ENCODE data around the gene FBXW8.

Gene FBXW8

GRCh38 chr12:116910645-116911451, at the start of gene FBXW8:
FBXW8 (plus strand) TSS chr12:116910950; CDS start chr12:116911038, 88 bp downstream.
- DNase-seq (ENCODE audit: low read depth in 4 of 4, low spot score in 1 of 4) = peak in 3 of 4 experiments; percentile 38 to 63 (median 63)

GRCh38 chr12:116861320-116861719, 49.4 kb upstream of the FBXW8 start:
- DNase-seq (ENCODE audit: low read depth in 4 of 4, low spot score in 1 of 4) = no peak

GRCh38 chr12:116862167-116862566, 48.6 kb upstream of the FBXW8 start:
- no peak for DNase-seq (ENCODE audit: low read depth in 4 of 4, low spot score in 1 of 4)

GRCh38 chr12:116863275-116863767, 47.4 kb upstream of the FBXW8 start:
- no peak for DNase-seq (ENCODE audit: low read depth in 4 of 4, low spot score in 1 of 4)

GRCh38 chr12:116864371-116865160, 46.2 kb upstream of the FBXW8 start:
- no peak for DNase-seq (ENCODE audit: low read depth in 4 of 4, low spot score in 1 of 4)

- no peak for DNase-seq (ENCODE audit: low read depth in 4 of 4, low spot score in 1 of 4)
Observed at GRCh38 chr12:116867523-116867922, 43.2 kb upstream of the FBXW8 start.

GRCh38 chr12:116870306-116870705, 40.4 kb upstream of the FBXW8 start:
- DNase-seq (ENCODE audit: low read depth in 4 of 4, low spot score in 1 of 4) = no peak

GRCh38 chr12:116874324-116874995, 36.3 kb upstream of the FBXW8 start:
- DNase-seq (ENCODE audit: low read depth in 4 of 4, low spot score in 1 of 4) = no peak

- DNase-seq (ENCODE audit: low read depth in 4 of 4, low spot score in 1 of 4) = no peak
Observed at GRCh38 chr12:116876151-116876869, 34.4 kb upstream of the FBXW8 start.

- no peak for DNase-seq (ENCODE audit: low read depth in 4 of 4, low spot score in 1 of 4)
Observed at GRCh38 chr12:116878567-116879508, 31.9 kb upstream of the FBXW8 start.

GRCh38 chr12:116879509-116880212, 31.1 kb upstream of the FBXW8 start:
- no peak for DNase-seq (ENCODE audit: low read depth in 4 of 4, low spot score in 1 of 4)

- DNase-seq (ENCODE audit: low read depth in 4 of 4, low spot score in 1 of 4) = no peak
Observed at GRCh38 chr12:116880213-116880816, 30.4 kb upstream of the FBXW8 start.

- peak in 1 of 4 experiments; percentile 32 for DNase-seq (ENCODE audit: low read depth in 4 of 4, low spot score in 1 of 4)
Observed at GRCh38 chr12:116880817-116881324, 29.9 kb upstream of the FBXW8 start.

GRCh38 chr12:116881325-116881876, 29.3 kb upstream of the FBXW8 start, which contains the start of gene HRK:
HRK (minus strand) TSS chr12:116881441; CDS start chr12:116881307, 134 bp downstream.
- DNase-seq (ENCODE audit: low read depth in 4 of 4, low spot score in 1 of 4) = no peak

GRCh38 chr12:116881877-116882507, 28.8 kb upstream of the FBXW8 start:
- no peak for DNase-seq (ENCODE audit: low read depth in 4 of 4, low spot score in 1 of 4)

- DNase-seq (ENCODE audit: low read depth in 4 of 4, low spot score in 1 of 4) = no peak
Observed at GRCh38 chr12:116882742-116883141, 28.0 kb upstream of the FBXW8 start.

GRCh38 chr12:116884871-116885270, 25.9 kb upstream of the FBXW8 start:
- DNase-seq (ENCODE audit: low read depth in 4 of 4, low spot score in 1 of 4) = no peak

- DNase-seq (ENCODE audit: low read depth in 4 of 4, low spot score in 1 of 4) = no peak
Observed at GRCh38 chr12:116885491-116885890, 25.3 kb upstream of the FBXW8 start.
